Measurements from ENCODE around the gene TMEM233. TPM values are rescaled to one million over a fixed set of nuclear protein-coding genes. Genes with fewer than 3 reads are reported as not detected.

TMEM233 gene
- total RNA-seq, 1 donor from 2014 or later = 0.96 TPM

GRCh38 chr12:119621878-119622277 is 28.3 kb downstream of the TMEM233 start:
- DNase-seq = no peak
- no peak for TF ChIP-seq CTCF (IDR thresholded peaks at IDR 0.05)
- Histone ChIP-seq H3K36me3 (no peaks in the 10 kb centered on the region), H3K4me1 (no peaks in the 10 kb centered on the region), H3K9me3 (no peaks in the 10 kb centered on the region), H3K27me3 (no peaks in the 10 kb centered on the region), H3K27ac (no peak overlapping the region), H3K4me3 (no peak overlapping the region)
- intact Hi-C loops (cut with DNase I) = no loop called here
- ATAC-seq = no peak

- Histone ChIP-seq H3K9me3 (no peaks in the 10 kb centered on the region), H3K27me3 (no peaks in the 10 kb centered on the region), H3K36me3 (no peaks in the 10 kb centered on the region), H3K27ac (no peak overlapping the region), H3K4me1 (peaks cover 4% of the 10 kb centered on the region), H3K4me3 (no peak overlapping the region)
- no peak for ATAC-seq
- intact Hi-C loops (cut with DNase I) = no loop called here
- DNase-seq = no peak
- TF ChIP-seq CTCF (IDR thresholded peaks at IDR 0.05) = no peak
These were observed 31.4 kb downstream of the TMEM233 start for GRCh38 chr12:119624966-119625365.

- Histone ChIP-seq H3K27me3 (no peaks in the 10 kb centered on the region), H3K27ac (no peak overlapping the region), H3K36me3 (no peaks in the 10 kb centered on the region), H3K9me3 (no peaks in the 10 kb centered on the region), H3K4me1 (peaks cover 4% of the 10 kb centered on the region), H3K4me3 (no peak overlapping the region)
- intact Hi-C loops (cut with DNase I) = no loop called here
- DNase-seq = no peak
- no peak for ATAC-seq
- TF ChIP-seq CTCF (IDR thresholded peaks at IDR 0.05) = no peak
These were observed 33.6 kb downstream of the TMEM233 start for GRCh38 chr12:119627019-119627643.

GRCh38 chr12:119627686-119628085 is 34.1 kb downstream of the TMEM233 start:
- Histone ChIP-seq H3K27me3 (no peaks in the 10 kb centered on the region), H3K4me1 (peaks cover 4% of the 10 kb centered on the region), H3K27ac (no peak overlapping the region), H3K4me3 (no peak overlapping the region), H3K36me3 (no peaks in the 10 kb centered on the region), H3K9me3 (no peaks in the 10 kb centered on the region)
- intact Hi-C loops (cut with DNase I) = no loop called here
- ATAC-seq (no peak), DNase-seq (no peak)
- no peak for TF ChIP-seq CTCF (IDR thresholded peaks at IDR 0.05)

GRCh38 chr12:119630223-119630780 is 36.7 kb downstream of the TMEM233 start:
- no peak for ATAC-seq
- Histone ChIP-seq H3K36me3 (no peaks in the 10 kb centered on the region), H3K27me3 (no peaks in the 10 kb centered on the region), H3K4me1 (peaks cover 4% of the 10 kb centered on the region), H3K27ac (no peak overlapping the region), H3K9me3 (no peaks in the 10 kb centered on the region), H3K4me3 (no peak overlapping the region)
- TF ChIP-seq CTCF (IDR thresholded peaks at IDR 0.05) = no peak
- intact Hi-C loops (cut with DNase I) = no loop called here
- DNase-seq = no peak

Data from upper lobe of right lung (tissue), 1 donor.